Body of pancreas (tissue), 4 donors: ENCODE data around the gene ENDOD1. TPM values are rescaled to one million over a fixed set of nuclear protein-coding genes. Genes with fewer than 3 reads are reported as not detected.
"Not testable (repeated sequence)": the region's sequence is repeated elsewhere in the genome, so short reads cannot be mapped to it uniquely, and the experiment has no call there.

Experiments used
- ATAC-seq: fragments of 150-250 bp; one replicate; pipeline ENCODE4 v1.9.1; 2016
- DNase-seq, 4 donors: peaks; one replicate each; pipeline ENCODE4 v3.0.0-alpha.2; 2019
- H3K27ac ChIP-seq, 4 donors: fragments of 200-600 bp; sonication (generic); 1 replicate in 3 of 4; 2 replicates in 1 of 4; pipeline versions ENCODE4 v1.5.1 to v1.6.1; 2016 to 2019; ENCODE audit warnings: mild to moderate bottlenecking in 1 of 4, mixed read lengths in 1 of 4, moderate library complexity in 1 of 4
- H3K27me3 ChIP-seq, 2 donors: fragments of 200-600 bp; sonication (generic); one replicate each; pipeline ENCODE4 v1.6.0; 2016; ENCODE audit warnings: mild to moderate bottlenecking in 1 of 2
- H3K36me3 ChIP-seq, 2 donors: fragments of 200-600 bp; sonication (generic); replicated peaks in 1 of 2; 2 replicates each; pipeline ENCODE4 v1.5.1; 2016; ENCODE audit warnings: low read depth in 2 of 2; ENCODE audit not compliant: insufficient read depth in 1 of 2
- H3K4me1 ChIP-seq: fragments of 200-600 bp; sonication (generic); one replicate; pipeline ENCODE4 v1.6.0; 2016
- H3K4me3 ChIP-seq, 2 donors: fragments of 200-600 bp; sonication (generic); 1 replicate in 1 of 2; 2 replicates in 1 of 2; pipeline ENCODE4 v1.5.1; 2016 to 2019
- H3K9me3 ChIP-seq, 3 donors: fragments of 200-600 bp; sonication (generic); 1 replicate in 2 of 3; 2 replicates in 1 of 3; pipeline ENCODE4 v1.5.1; 2016
- CTCF ChIP-seq, 7 experiments: fragments of 450-650 bp in 4 of 7; fragments of 200-600 bp in 3 of 7; sonication (generic) in 3 of 7; IDR thresholded peaks; one replicate each; pipeline ENCODE4 v1.5.1; 2016 to 2019; ENCODE audit warnings: antibody characterized with exemption in 7 of 7
- POLR2A ChIP-seq, 3 donors: fragments of 450-650 bp; IDR thresholded peaks; one replicate each; pipeline ENCODE4 v1.6.1; 2016; ENCODE audit warnings: antibody characterized with exemption in 3 of 3, mild to moderate bottlenecking in 2 of 3
- WGBS, 2 donors: methylation state at CpG; one replicate each; pipeline ENCODE4 v1.1.5; 2017; 5-methylcytosine and 5-hydroxymethylcytosine counted together
- intact Hi-C: fragments of 100-400 bp; cut with DNase I; formaldehyde crosslinking; loops from one replicate; pipeline ENCODE4 v1.15.1; 2023
- total RNA-seq, 2 donors: library from RNA; depleted of rRNA; stranded (reverse); fragments of >200 nt; gene quantifications; one replicate each; pipeline ENCODE4 v1.1.0, GENCODE V29; 2016

Gene ENDOD1
- total RNA-seq, 2 donors from 2014 or later = 8.6 to 13.7 TPM

DNA sequence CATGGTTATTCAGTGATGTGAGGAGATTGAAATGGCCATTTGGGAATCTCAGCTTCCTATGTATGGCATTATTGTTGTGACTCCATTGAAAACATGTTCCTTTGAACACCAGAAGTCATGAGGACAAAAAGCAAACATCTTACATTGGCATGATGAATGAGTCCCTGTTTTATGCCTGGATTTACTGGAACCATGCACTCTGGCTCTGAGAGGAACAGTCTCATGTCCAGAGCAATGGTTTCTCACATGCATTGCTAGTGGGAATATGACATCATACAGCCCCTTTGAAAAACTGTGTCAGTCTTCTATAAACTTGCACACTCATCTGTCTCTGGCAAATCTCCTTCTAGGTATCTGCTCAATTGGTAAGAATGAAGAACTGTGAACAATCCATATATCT lies 43.8 kb upstream of the ENDOD1 start:
- H3K27ac ChIP-seq = no peak overlapping the region
- no peaks in the 10 kb centered on the region for H3K27me3 ChIP-seq
- intact Hi-C loops = no loop called here
- no peaks in the 10 kb centered on the region for H3K36me3 ChIP-seq
- ATAC-seq (no peak), DNase-seq (no peak)
- H3K4me3 ChIP-seq = no peak overlapping the region
- TF ChIP-seq CTCF (IDR thresholded peaks at IDR 0.05) (no peak), POLR2A (IDR thresholded peaks at IDR 0.05) (no peak)
- no peaks in the 10 kb centered on the region for H3K4me1 ChIP-seq
- no peaks in the 10 kb centered on the region for H3K9me3 ChIP-seq

GRCh38 chr11:95049122-95049521 lies 40.5 kb upstream of the ENDOD1 start, which contains the start of gene KDM4F:
Gene KDM4F (plus strand): TSS chr11:95049422.
- DNase-seq, intact Hi-C loops, H3K4me1 ChIP-seq, H3K27me3 ChIP-seq, H3K27ac ChIP-seq, H3K36me3 ChIP-seq, H3K4me3 ChIP-seq, ATAC-seq, H3K9me3 ChIP-seq: not testable (repeated sequence)
- 73 to 75% methylated on average over 3 of the region's 3 CpGs for WGBS, 2 donors

GRCh38 chr11:95050595-95051202 lies 38.9 kb upstream of the ENDOD1 start:
- DNase-seq = no peak
- intact Hi-C loops = loop anchor here (5.0 kb wide), 1 partner anchor 68 kb away; no protein-coding TSS in a partner anchor
- ATAC-seq = no peak
- Histone ChIP-seq H3K9me3 (no peaks in the 10 kb centered on the region), H3K27ac (no peak overlapping the region), H3K4me1 (no peaks in the 10 kb centered on the region), H3K27me3 (no peaks in the 10 kb centered on the region), H3K4me3 (no peak overlapping the region), H3K36me3 (no peaks in the 10 kb centered on the region)
- 78 to 97% methylated on average over 6 to 15 of the region's 22 CpGs for WGBS, 2 donors
- TF ChIP-seq CTCF (IDR thresholded peaks at IDR 0.05) (no peak), POLR2A (IDR thresholded peaks at IDR 0.05) (no peak)

DNA sequence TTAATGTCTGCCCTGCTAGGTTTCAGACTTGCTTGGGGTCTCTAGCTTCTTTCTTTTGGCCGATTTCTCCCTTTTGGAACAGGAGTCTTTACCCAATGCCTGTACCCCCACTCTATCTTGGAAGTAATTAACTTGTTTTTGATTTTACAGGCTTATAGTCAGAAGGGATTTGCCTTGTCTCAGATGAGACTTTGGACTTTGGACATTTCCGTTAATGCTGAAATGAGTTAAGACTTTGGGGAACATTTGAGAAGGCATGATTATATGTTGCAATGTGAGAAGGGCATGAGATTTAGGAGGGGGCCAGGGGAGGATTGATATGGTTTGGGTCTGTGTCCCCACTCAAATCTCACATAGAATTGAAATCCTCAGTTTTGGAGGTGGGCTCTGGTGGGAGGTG lies 35.3 kb upstream of the ENDOD1 start:
- Histone ChIP-seq H3K36me3 (no peaks in the 10 kb centered on the region), H3K4me1 (no peaks in the 10 kb centered on the region), H3K27me3 (no peaks in the 10 kb centered on the region), H3K9me3 (no peaks in the 10 kb centered on the region), H3K4me3 (no peak overlapping the region), H3K27ac (no peak overlapping the region)
- intact Hi-C loops = loop anchor here (5.0 kb wide), 1 partner anchor 72 kb away; no protein-coding TSS in a partner anchor
- ATAC-seq (no peak), DNase-seq (no peak)
- WGBS, 2 donors = 42 to 52% methylated on average over 2 of the region's 2 CpGs
- TF ChIP-seq CTCF (IDR thresholded peaks at IDR 0.05) (no peak), POLR2A (IDR thresholded peaks at IDR 0.05) (no peak)

GRCh38 chr11:95055283-95055897 lies 34.3 kb upstream of the ENDOD1 start:
- ATAC-seq = no peak
- 43 to 45% methylated on average over 2 of the region's 2 CpGs for WGBS, 2 donors
- intact Hi-C loops = no loop called here
- no peaks in the 10 kb centered on the region for H3K36me3 ChIP-seq
- H3K4me1 ChIP-seq = no peaks in the 10 kb centered on the region
- no peak for TF ChIP-seq CTCF (IDR thresholded peaks at IDR 0.05)
- TF ChIP-seq POLR2A (IDR thresholded peaks at IDR 0.05) = no peak
- H3K4me3 ChIP-seq = no peak overlapping the region
- no peak for DNase-seq
- H3K9me3 ChIP-seq = no peaks in the 10 kb centered on the region
- no peaks in the 10 kb centered on the region for H3K27me3 ChIP-seq
- no peak overlapping the region for H3K27ac ChIP-seq
